Coronary artery (tissue), 2 donors: ENCODE results near the gene NELFA.

Experiments
- DNase-seq: peaks from one replicate; pipeline ENCODE4 v3.0.0-alpha.2; 2017; ENCODE audit warnings: low spot score
- H3K27ac ChIP-seq, 2 donors: fragments of 200-600 bp; sonication (generic); one replicate each; pipeline ENCODE4 v1.5.1; 2016 to 2019
- H3K4me3 ChIP-seq: fragments of 200-600 bp; sonication (generic); 2 replicates; pipeline ENCODE4 v1.5.1; 2016; ENCODE audit warnings: mild to moderate bottlenecking, moderate library complexity
- CTCF ChIP-seq: fragments of 200-600 bp; sonication (generic); IDR thresholded peaks from one replicate; pipeline ENCODE4 v1.5.1; 2019; ENCODE audit warnings: antibody characterized with exemption

NELFA gene

GRCh38 chr4:1978741-1979476, 29.9 kb downstream of the NELFA start:
- no peak for TF ChIP-seq CTCF
- peak; percentile 58 for DNase-seq
- Histone ChIP-seq H3K27ac (no peak overlapping the region), H3K4me3 (no peak overlapping the region)

GRCh38 chr4:1978226-1978625, 30.5 kb downstream of the NELFA start:
- TF ChIP-seq CTCF, result no peak
- DNase-seq, result no peak
- H3K4me3 ChIP-seq, result no peak overlapping the region
- H3K27ac ChIP-seq, result no peak overlapping the region

- DNase-seq, result peak; percentile 53
- H3K4me3 ChIP-seq, result no peak overlapping the region
- H3K27ac ChIP-seq, result no peak overlapping the region
- no peak for TF ChIP-seq CTCF
Observed at GRCh38 chr4:1976416-1977352, 32.1 kb downstream of the NELFA start.

GRCh38 chr4:1975880-1976279, 32.9 kb downstream of the NELFA start:
- DNase-seq, result no peak
- H3K27ac ChIP-seq, result no peak overlapping the region
- H3K4me3 ChIP-seq, result no peak overlapping the region
- TF ChIP-seq CTCF, result no peak

GRCh38 chr4:1975391-1975801, 33.4 kb downstream of the NELFA start:
- H3K27ac ChIP-seq, result no peak overlapping the region
- no peak for TF ChIP-seq CTCF
- no peak overlapping the region for H3K4me3 ChIP-seq
- DNase-seq, result peak; percentile 59

GRCh38 chr4:1974840-1975239, 33.9 kb downstream of the NELFA start:
- DNase-seq, result peak; percentile 62
- H3K27ac ChIP-seq, result no peak overlapping the region
- no peak for TF ChIP-seq CTCF
- no peak overlapping the region for H3K4me3 ChIP-seq
